EL (cell line): ENCODE measurements around the gene SPEM3.
A peak's percentile ranks its signal among the peaks of the same experiment; 100 is the strongest.
"Not testable (repeated sequence)": the region's sequence is repeated elsewhere in the genome, so short reads cannot be mapped to it uniquely, and the experiment has no call there.

ENCODE experiments used
- DNase-seq: peaks from one replicate; pipeline ENCODE4 v3.0.0-alpha.2; 2016

SPEM3 gene

GRCh38 chr17:7475764-7476422 lies 47.2 kb downstream of the SPEM3 start:
- peak; percentile 26 for DNase-seq

GRCh38 chr17:7476494-7476893 lies 47.8 kb downstream of the SPEM3 start:
- DNase-seq = peak; percentile 69

- DNase-seq = no peak
These were observed 48.3 kb downstream of the SPEM3 start for GRCh38 chr17:7476951-7477350.

GRCh38 chr17:7477392-7478275 lies 49.0 kb downstream of the SPEM3 start:
- DNase-seq = peak; percentile 88

- DNase-seq = peak; percentile 50
These were observed 49.9 kb downstream of the SPEM3 start for GRCh38 chr17:7478276-7479212.

GRCh38 chr17:7479213-7480088 lies 50.8 kb downstream of the SPEM3 start, which contains the start of gene ZBTB4:
Gene ZBTB4 (minus strand): TSS chr17:7479631. CDS start chr17:7466801, 12,830 bp downstream.
- peak; percentile 49 for DNase-seq

GRCh38 chr17:7480089-7480384 lies 51.4 kb downstream of the SPEM3 start:
- DNase-seq = no peak

GRCh38 chr17:7481275-7481674 lies 52.6 kb downstream of the SPEM3 start, which contains the start of gene SLC35G6:
Gene SLC35G6 (plus strand): TSS chr17:7481446. CDS start chr17:7481517, 71 bp downstream.
- DNase-seq = not testable (repeated sequence)

GRCh38 chr17:7481842-7482741 lies 53.4 kb downstream of the SPEM3 start:
- DNase-seq = not testable (repeated sequence)
